HS-5 (cell line): ENCODE measurements around the gene STAU1.
"Not testable (repeated sequence)": the region's sequence is repeated elsewhere in the genome, so short reads cannot be mapped to it uniquely, and the experiment has no call there.

ENCODE experiments used
- DNase-seq: peaks from one replicate; pipeline ENCODE4 v3.0.0-alpha.2; 2012; ENCODE audit warnings: low read depth

Gene STAU1

DNA sequence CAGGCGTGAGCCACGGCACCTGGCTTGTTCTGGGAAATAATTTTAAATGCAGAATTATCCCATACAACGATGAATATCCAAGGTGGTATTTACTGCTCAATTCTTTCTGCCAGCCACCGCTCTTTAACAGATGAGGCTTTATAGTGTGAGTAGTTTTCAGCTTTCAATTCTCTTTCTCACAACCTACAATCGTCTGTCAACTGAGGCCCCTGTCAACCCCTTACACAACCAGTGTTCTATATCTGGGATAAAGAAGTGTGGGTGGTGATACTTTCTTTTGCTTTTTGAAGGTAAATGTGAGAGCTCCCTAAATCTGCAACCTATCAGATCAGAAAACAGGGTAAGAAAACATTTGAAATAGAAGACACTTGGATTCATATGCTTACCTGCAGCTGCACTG, 22.5 kb downstream of the STAU1 start:
- no peak for DNase-seq

- no peak for DNase-seq
Observed at GRCh38 chr20:49163696-49164095, 24.4 kb downstream of the STAU1 start.

- DNase-seq, result no peak
Observed at GRCh38 chr20:49161428-49162152, 26.5 kb downstream of the STAU1 start.

DNA sequence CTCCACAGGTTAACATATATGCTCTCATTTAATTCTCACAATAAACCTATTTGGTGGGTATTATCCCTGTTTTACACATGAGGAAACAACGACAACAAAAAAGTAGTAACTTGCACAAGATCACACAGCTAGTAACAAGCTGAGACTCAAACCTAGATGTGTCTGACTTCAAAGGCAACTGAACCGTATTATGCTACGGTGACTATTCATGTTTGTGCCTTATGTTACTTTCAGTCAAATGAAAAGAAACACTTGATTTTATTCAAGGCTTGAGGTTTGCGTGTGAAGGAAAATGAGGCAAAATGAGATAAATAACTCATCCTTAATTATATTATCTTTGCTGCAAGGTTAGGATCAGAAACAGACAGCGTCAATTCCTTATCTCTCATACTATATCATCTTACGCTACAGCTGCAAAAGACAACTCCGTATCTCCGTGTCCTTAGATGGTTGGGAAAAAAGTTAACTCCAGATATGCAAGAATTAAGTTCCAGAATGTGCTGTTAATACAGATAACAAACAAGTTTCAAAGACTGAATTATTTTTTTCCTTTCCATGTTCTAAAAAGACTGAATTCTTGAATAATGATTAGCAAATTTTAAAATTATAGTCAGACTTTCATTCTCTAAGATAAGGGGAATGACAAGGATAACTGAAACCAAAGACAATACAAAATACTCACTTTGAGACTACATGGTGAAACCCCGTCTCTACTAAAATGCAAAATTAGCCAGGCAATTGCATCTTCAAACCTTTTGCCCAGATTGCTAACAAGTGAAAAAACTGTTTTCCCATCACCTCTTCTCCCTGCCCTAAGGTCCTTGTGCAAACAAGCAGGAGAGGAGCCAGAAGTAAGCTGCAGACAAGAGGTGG, 27.8 kb downstream of the STAU1 start:
- no peak for DNase-seq

DNA sequence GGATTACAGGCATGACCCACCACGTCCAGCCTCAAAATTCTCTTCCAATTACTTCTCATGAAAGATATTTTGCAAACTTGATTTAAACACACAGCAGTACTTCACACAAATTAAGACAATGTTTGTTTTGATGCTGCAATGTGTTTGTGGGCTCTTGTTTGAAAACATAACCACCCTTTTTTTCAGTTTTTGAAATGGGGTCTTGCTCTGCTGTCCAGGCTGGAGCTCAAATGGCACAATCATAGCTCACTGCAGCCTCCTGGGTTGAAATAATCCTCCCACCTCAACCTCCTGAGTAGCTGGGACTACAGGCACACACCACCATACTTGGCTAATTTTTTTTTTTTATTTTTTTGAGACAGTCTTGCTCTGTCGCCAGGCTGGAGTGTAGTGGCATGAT, 31.0 kb downstream of the STAU1 start:
- DNase-seq, result no peak

- DNase-seq, result no peak
Observed at GRCh38 chr20:49156481-49156880, 31.7 kb downstream of the STAU1 start.

GRCh38 chr20:49151436-49151835, 36.7 kb downstream of the STAU1 start:
- DNase-seq, result no peak

DNA sequence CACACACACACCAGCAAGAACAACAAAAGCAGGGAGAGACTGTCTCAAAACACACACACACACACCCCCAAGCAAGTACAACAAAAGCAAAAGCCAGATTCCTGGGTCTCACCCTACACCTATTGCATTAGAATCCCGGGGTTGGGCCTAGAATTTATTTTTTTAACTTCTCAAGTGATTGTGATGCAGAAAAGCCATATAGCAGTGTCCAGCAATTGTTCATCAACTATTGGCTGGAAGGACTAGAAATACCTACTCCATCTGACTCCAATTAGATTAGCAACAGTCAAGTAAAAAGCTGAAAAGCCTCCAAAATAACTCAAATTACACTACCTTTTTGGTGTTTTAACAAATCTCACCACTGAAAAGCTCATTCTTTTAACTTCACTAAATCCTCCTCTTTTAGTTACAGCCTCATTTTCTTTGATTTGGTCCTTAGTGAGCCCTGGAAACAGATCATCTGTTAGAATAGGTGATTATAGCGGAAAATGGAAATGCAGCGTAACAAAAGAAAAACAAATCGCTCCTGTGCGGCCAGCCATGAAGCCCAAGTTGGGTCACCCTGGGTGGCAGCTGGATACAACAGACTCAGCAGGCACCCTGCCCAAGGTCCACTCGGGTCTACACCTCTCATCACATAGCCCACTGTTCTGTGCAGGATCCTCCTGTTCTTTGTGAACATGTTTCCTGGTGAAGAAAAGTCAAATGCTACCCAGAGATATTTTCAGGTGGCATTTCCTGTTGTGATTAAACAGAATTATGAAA, 38.7 kb downstream of the STAU1 start:
- no peak for DNase-seq

DNA sequence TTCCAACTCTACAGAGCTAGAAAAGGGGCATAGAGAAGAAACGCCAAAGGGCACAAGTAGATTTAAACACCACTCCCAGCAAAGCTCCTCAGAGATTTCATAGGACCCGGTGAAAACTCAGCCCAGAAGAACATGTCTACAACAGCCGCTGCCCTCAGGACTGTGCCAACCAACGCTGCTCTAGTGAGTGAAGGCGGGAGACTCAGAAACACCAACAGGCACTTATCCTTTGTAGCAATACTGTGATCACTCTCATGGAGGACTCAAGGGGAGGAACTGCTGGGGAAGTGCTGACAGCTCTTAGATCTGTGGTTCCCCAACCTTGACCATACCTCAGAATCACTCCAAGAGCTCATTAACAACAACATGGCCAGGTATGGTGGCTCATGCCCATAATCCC, 39.5 kb downstream of the STAU1 start:
- no peak for DNase-seq

- DNase-seq, result no peak
Observed at GRCh38 chr20:49147296-49147695, 40.8 kb downstream of the STAU1 start.

- DNase-seq, result no peak
Observed at GRCh38 chr20:49146442-49147225, 41.5 kb downstream of the STAU1 start.

DNA sequence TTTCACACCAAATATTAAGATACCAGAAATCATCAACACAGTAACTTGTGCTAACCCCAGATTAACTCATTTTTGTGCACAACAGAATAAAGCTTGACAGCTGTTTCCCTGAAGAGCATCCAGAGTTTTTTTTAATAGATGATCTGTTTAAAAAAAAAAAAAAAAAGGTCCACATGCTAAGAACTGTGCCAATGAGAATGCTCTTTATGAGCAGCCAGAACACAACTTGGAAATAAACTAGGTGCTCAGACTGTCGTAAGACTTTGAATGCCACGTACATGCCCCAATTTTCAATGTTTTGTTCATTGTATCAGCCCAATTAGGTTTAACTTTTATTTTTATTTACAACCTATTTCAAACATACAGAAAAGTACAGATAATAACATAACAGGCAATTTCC, 47.3 kb downstream of the STAU1 start:
- no peak for DNase-seq

DNA sequence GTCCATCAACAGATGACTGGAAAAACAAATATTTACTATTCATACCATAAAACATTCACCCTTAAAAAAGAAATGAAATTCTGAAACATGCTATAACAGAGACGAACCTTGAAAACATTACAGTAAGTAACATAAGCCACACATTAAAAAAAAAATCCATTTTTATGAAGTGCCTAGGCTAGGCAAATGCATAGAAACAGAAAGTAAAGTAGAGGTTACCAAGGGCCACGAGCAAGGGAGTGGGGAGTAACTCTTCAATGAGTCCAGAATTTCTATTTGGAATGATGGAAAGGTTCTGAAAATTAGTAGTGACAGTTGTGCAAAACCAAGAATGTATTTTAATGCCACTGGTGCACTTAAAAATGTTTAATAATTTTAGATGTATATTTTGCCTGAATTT, 47.7 kb downstream of the STAU1 start:
- no peak for DNase-seq

DNA sequence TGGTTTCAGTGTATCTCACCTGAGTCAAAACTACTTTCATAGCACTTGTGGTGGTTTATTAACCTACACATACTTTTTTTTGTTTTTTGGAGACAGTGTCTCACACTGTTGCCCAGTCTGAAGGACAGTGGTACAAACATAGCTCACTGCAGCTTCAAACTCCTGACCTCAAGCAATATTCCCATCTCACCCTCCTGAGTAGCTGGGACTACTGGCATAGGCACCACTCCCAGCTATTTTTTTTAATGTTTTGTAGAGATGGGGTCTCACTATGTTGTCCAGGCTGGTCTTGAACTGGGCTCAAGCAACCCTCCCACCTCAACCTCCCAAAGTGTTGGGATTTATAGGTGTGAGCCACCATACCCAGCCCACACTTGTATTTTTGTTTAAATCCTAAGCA, 49.7 kb downstream of the STAU1 start:
- no peak for DNase-seq

DNA sequence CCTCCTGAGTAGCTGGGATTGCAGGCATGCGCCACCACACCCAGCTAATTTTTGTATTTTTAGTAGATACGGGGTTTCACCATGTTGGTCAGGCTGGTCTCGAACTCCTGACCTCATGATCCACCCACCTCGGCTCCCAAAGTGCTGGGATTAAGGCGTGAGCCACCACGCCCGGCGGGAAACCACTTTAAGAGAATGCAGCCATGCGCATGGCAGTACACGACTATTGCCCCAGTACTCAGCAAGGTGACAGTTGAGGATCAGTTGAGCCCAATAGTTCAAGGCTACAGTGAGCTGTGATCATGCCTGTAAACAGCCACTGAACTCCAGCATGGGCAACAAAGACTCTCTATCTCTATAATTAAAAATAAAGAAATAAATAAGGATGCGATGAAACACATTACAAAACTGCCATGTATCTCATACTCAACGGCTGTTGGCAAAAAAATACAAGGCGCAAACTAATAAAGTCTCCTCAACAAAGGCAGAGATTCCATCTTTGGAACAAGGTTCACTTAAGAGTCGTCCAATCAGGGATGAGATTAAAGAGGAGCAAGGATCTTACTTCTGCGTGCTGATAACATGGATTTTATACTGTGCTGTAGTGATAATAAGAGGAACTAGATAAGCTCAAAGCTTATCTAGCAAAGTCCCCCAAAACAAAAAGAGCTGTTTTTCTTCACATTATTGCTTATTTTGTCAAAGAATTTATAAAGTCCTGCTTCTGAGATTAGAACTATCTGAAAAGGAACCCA, 51.1 kb downstream of the STAU1 start:
- no peak for DNase-seq

DNA sequence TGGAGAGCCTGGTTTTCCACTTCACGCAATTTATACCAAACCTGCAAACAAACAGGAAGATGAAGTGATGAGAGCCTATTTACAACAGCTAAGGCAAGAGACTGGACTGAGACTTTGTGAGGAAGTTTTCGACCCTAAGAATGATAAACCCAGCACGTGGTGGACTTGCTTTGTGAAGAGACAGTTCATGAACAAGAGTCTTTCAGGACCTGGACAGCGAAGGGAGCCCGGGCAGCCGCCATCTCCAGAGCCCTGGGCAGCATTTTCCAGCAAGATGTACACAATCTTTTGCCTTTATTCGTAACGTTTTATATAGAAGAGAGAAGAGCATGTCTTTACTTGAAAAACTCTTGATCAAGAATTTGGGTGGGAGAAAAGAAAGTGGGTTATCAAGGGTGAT, 53.3 kb downstream of the STAU1 start:
- DNase-seq, result not testable (repeated sequence)

GRCh38 chr20:49133571-49133970, 54.6 kb downstream of the STAU1 start:
- no peak for DNase-seq

GRCh38 chr20:49132995-49133478, 55.1 kb downstream of the STAU1 start:
- DNase-seq, result peak; percentile 77

DNA sequence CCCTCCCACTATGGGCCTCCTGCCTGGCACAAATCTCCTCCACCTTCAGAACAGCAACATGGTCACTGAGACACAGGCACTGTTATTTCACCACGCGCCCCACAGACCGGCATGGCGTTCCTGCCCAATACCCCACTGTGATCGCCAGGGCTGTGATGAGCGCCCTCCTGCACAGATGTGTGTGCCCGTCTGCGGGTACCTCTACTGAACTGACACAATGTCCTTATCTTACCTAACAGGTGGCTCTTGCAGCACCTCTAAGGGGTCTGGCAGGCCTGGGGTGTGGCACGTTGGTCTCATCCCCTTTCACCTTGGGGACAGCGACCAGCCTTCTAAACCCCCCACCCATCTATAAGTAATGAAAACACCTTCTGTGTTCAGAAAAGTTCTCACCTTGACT, 64.2 kb downstream of the STAU1 start:
- DNase-seq, result no peak

DNA sequence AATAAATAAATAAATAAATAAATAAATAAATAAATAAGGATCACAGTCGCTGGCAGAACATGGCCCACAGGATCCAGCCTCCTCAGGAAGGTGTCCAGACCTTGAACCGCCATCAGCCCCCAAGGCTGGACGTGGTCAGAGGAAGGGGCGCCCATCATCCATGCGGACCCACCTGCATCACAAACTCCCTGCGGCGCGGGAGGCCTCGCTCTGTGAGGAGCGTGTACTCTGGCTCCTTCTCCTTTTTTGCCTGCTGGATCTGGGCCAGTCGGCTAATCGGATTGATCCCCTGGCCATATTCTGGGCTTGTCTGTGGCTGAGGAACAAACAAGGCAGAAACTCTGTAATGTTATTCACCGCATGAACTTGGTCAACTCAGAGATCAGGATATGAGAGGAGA, 65.2 kb downstream of the STAU1 start:
- no peak for DNase-seq

- no peak for DNase-seq
Observed at GRCh38 chr20:49119988-49120387, 68.1 kb downstream of the STAU1 start.
